ENCODE data around the gene GTSE1.

Gene GTSE1

GRCh38 chr22:46364341-46365165 lies 67.9 kb downstream of the GTSE1 start:
- no peaks in the 10 kb centered on the region for H3K9me3 ChIP-seq (replicated peaks; ENCODE audit: low read length)
- H3K4me2 ChIP-seq (ENCODE audit: low read length): no peak overlapping the region
- H3K4me1 ChIP-seq (ENCODE audit: control insufficient read depth, insufficient read depth, low read length): no peaks in the 10 kb centered on the region
- no peak overlapping the region for H3K9ac ChIP-seq (ENCODE audit: low read depth, low read length)
- H3K4me3 ChIP-seq (ENCODE audit: low read length): no peak overlapping the region
- peaks cover 35% of the 10 kb centered on the region for H3K27me3 ChIP-seq (ENCODE audit: control insufficient read depth, insufficient read depth, low read length)
- H3K36me3 ChIP-seq (ENCODE audit: insufficient read depth, low read length): no peaks in the 10 kb centered on the region

- H3K36me3 ChIP-seq (ENCODE audit: insufficient read depth, low read length): no peaks in the 10 kb centered on the region
- peaks cover 42% of the 10 kb centered on the region for H3K27me3 ChIP-seq (ENCODE audit: control insufficient read depth, insufficient read depth, low read length)
- no peaks in the 10 kb centered on the region for H3K4me1 ChIP-seq (ENCODE audit: control insufficient read depth, insufficient read depth, low read length)
- H3K9me3 ChIP-seq (replicated peaks; ENCODE audit: low read length): no peaks in the 10 kb centered on the region
- no peak overlapping the region for H3K4me2 ChIP-seq (ENCODE audit: low read length)
- no peak overlapping the region for H3K9ac ChIP-seq (ENCODE audit: low read depth, low read length)
- H3K4me3 ChIP-seq (ENCODE audit: low read length): no peak overlapping the region
Observed at GRCh38 chr22:46365166-46365624, 68.5 kb downstream of the GTSE1 start.

GRCh38 chr22:46366327-46366731 lies 69.7 kb downstream of the GTSE1 start:
- H3K9ac ChIP-seq (ENCODE audit: low read depth, low read length): no peak overlapping the region
- no peaks in the 10 kb centered on the region for H3K9me3 ChIP-seq (replicated peaks; ENCODE audit: low read length)
- H3K4me3 ChIP-seq (ENCODE audit: low read length): no peak overlapping the region
- no peak overlapping the region for H3K4me2 ChIP-seq (ENCODE audit: low read length)
- peaks cover 44% of the 10 kb centered on the region for H3K27me3 ChIP-seq (ENCODE audit: control insufficient read depth, insufficient read depth, low read length)
- no peaks in the 10 kb centered on the region for H3K4me1 ChIP-seq (ENCODE audit: control insufficient read depth, insufficient read depth, low read length)
- no peaks in the 10 kb centered on the region for H3K36me3 ChIP-seq (ENCODE audit: insufficient read depth, low read length)

GRCh38 chr22:46366801-46367706 lies 70.4 kb downstream of the GTSE1 start:
- H3K27me3 ChIP-seq (ENCODE audit: control insufficient read depth, insufficient read depth, low read length): peaks cover 38% of the 10 kb centered on the region
- no peaks in the 10 kb centered on the region for H3K9me3 ChIP-seq (replicated peaks; ENCODE audit: low read length)
- H3K9ac ChIP-seq (ENCODE audit: low read depth, low read length): no peak overlapping the region
- H3K4me1 ChIP-seq (ENCODE audit: control insufficient read depth, insufficient read depth, low read length): no peaks in the 10 kb centered on the region
- H3K4me2 ChIP-seq (ENCODE audit: low read length): no peak overlapping the region
- no peaks in the 10 kb centered on the region for H3K36me3 ChIP-seq (ENCODE audit: insufficient read depth, low read length)
- H3K4me3 ChIP-seq (ENCODE audit: low read length): no peak overlapping the region

- Histone ChIP-seq H3K4me2 (ENCODE audit: low read length) (no peak overlapping the region), H3K27me3 (ENCODE audit: control insufficient read depth, insufficient read depth, low read length) (peaks cover 37% of the 10 kb centered on the region), H3K9me3 (replicated peaks; ENCODE audit: low read length) (no peaks in the 10 kb centered on the region), H3K4me3 (ENCODE audit: low read length) (no peak overlapping the region), H3K4me1 (ENCODE audit: control insufficient read depth, insufficient read depth, low read length) (no peaks in the 10 kb centered on the region), H3K36me3 (ENCODE audit: insufficient read depth, low read length) (no peaks in the 10 kb centered on the region), H3K9ac (ENCODE audit: low read depth, low read length) (no peak overlapping the region)
Observed at GRCh38 chr22:46367707-46368191, 71.1 kb downstream of the GTSE1 start.

GRCh38 chr22:46368422-46368821 lies 71.8 kb downstream of the GTSE1 start:
- H3K4me2 ChIP-seq (ENCODE audit: low read length): no peak overlapping the region
- no peak overlapping the region for H3K4me3 ChIP-seq (ENCODE audit: low read length)
- no peaks in the 10 kb centered on the region for H3K4me1 ChIP-seq (ENCODE audit: control insufficient read depth, insufficient read depth, low read length)
- H3K9ac ChIP-seq (ENCODE audit: low read depth, low read length): no peak overlapping the region
- no peaks in the 10 kb centered on the region for H3K9me3 ChIP-seq (replicated peaks; ENCODE audit: low read length)
- no peaks in the 10 kb centered on the region for H3K36me3 ChIP-seq (ENCODE audit: insufficient read depth, low read length)
- peaks cover 33% of the 10 kb centered on the region for H3K27me3 ChIP-seq (ENCODE audit: control insufficient read depth, insufficient read depth, low read length)

- H3K4me3 ChIP-seq (ENCODE audit: low read length): no peak overlapping the region
- peaks cover 37% of the 10 kb centered on the region for H3K27me3 ChIP-seq (ENCODE audit: control insufficient read depth, insufficient read depth, low read length)
Observed at GRCh38 chr22:46368871-46369715, 72.4 kb downstream of the GTSE1 start.

GRCh38 chr22:46369716-46370583 lies 73.3 kb downstream of the GTSE1 start:
- no peaks in the 10 kb centered on the region for H3K9me3 ChIP-seq (replicated peaks; ENCODE audit: low read length)
- no peaks in the 10 kb centered on the region for H3K4me1 ChIP-seq (ENCODE audit: control insufficient read depth, insufficient read depth, low read length)
- no peak overlapping the region for H3K4me3 ChIP-seq (ENCODE audit: low read length)
- peaks cover 30% of the 10 kb centered on the region for H3K27me3 ChIP-seq (ENCODE audit: control insufficient read depth, insufficient read depth, low read length)
- H3K36me3 ChIP-seq (ENCODE audit: insufficient read depth, low read length): no peaks in the 10 kb centered on the region
- no peak overlapping the region for H3K4me2 ChIP-seq (ENCODE audit: low read length)
- no peak overlapping the region for H3K9ac ChIP-seq (ENCODE audit: low read depth, low read length)

More at GRCh38 chr22:46368871-46369715, 72.4 kb downstream of the GTSE1 start:
- no peaks in the 10 kb centered on the region for H3K36me3 ChIP-seq (ENCODE audit: insufficient read depth, low read length)
- no peaks in the 10 kb centered on the region for H3K9me3 ChIP-seq (replicated peaks; ENCODE audit: low read length)
- H3K4me1 ChIP-seq (ENCODE audit: control insufficient read depth, insufficient read depth, low read length): no peaks in the 10 kb centered on the region
- H3K4me2 ChIP-seq (ENCODE audit: low read length): no peak overlapping the region
- H3K9ac ChIP-seq (ENCODE audit: low read depth, low read length): no peak overlapping the region

- peaks cover 26% of the 10 kb centered on the region for H3K27me3 ChIP-seq (ENCODE audit: control insufficient read depth, insufficient read depth, low read length)
- H3K9ac ChIP-seq (ENCODE audit: low read depth, low read length): no peak overlapping the region
- H3K9me3 ChIP-seq (replicated peaks; ENCODE audit: low read length): no peaks in the 10 kb centered on the region
- no peak overlapping the region for H3K4me2 ChIP-seq (ENCODE audit: low read length)
- H3K4me3 ChIP-seq (ENCODE audit: low read length): no peak overlapping the region
- H3K4me1 ChIP-seq (ENCODE audit: control insufficient read depth, insufficient read depth, low read length): no peaks in the 10 kb centered on the region
- H3K36me3 ChIP-seq (ENCODE audit: insufficient read depth, low read length): no peaks in the 10 kb centered on the region
Observed at GRCh38 chr22:46370584-46371291, 74.1 kb downstream of the GTSE1 start.
